Uterus (tissue), 4 donors: ENCODE measurements around the gene PTPRU. TPM values are rescaled to one million over a fixed set of nuclear protein-coding genes. Genes with fewer than 3 reads are reported as not detected.

Source experiments
- DNase-seq, 2 donors: peaks; one replicate each; pipeline ENCODE4 v3.0.0-alpha.2; 2019 to 2020
- H3K27ac ChIP-seq, 2 donors: fragments of 200-600 bp; sonication (generic); 1 replicate in 1 of 2; 2 replicates in 1 of 2; pipeline ENCODE4 v1.5.1; 2016 to 2018
- H3K27me3 ChIP-seq, 2 donors: fragments of 200-600 bp; sonication (generic); one replicate each; pipeline ENCODE4 v1.5.1; 2018 to 2019; ENCODE audit warnings: control low read depth in 1 of 2
- H3K36me3 ChIP-seq, 2 donors: fragments of 200-600 bp; sonication (generic); one replicate each; pipeline ENCODE4 v1.5.1; 2019; ENCODE audit warnings: control low read depth in 1 of 2
- H3K4me1 ChIP-seq, 2 donors: fragments of 200-600 bp; sonication (generic); one replicate each; pipeline ENCODE4 v1.5.1; 2018 to 2019; ENCODE audit warnings: control low read depth in 1 of 2
- H3K4me3 ChIP-seq, 2 donors: fragments of 200-600 bp; sonication (generic); 1 replicate in 1 of 2; 2 replicates in 1 of 2; pipeline ENCODE4 v1.5.1; 2018 to 2019; ENCODE audit warnings: mild to moderate bottlenecking in 1 of 2
- H3K9me3 ChIP-seq, 2 donors: fragments of 200-600 bp; sonication (generic); one replicate each; pipeline ENCODE4 v1.5.1; 2019; ENCODE audit warnings: control low read depth in 1 of 2
- CTCF ChIP-seq, 4 experiments: fragments of 200-600 bp in 2 of 4; fragments of 450-650 bp in 2 of 4; sonication (generic) in 2 of 4; IDR thresholded peaks; one replicate each; pipeline ENCODE4 v1.5.1; 2016 to 2019; ENCODE audit warnings: antibody characterized with exemption in 4 of 4, mild to moderate bottlenecking in 2 of 4, moderate library complexity in 1 of 4
- POLR2A ChIP-seq, 2 donors: fragments of 450-650 bp; IDR thresholded peaks; one replicate each; pipeline ENCODE4 v1.6.1; 2016; ENCODE audit warnings: antibody characterized with exemption in 2 of 2, mild to moderate bottlenecking in 1 of 2, moderate library complexity in 1 of 2
- intact Hi-C: fragments of 100-400 bp; cut with DNase I; formaldehyde crosslinking; loops from one replicate; pipeline ENCODE4 v1.15.1; 2023; ENCODE audit warnings: low total_unique reads
- total RNA-seq, 4 donors: library from RNA; depleted of rRNA in 3 of 4; stranded (reverse); fragments of >200 nt in 3 of 4; gene quantifications; one replicate each; pipeline versions ENCODE4 v1.1.0 to v1.2.4, GENCODE V29; 2014 to 2023
- donor health status: DM: yes; HTN: yes; CAD: no.

PTPRU gene
- total RNA-seq, 4 donors from 2014 or later: 9.5 to 48.2 (median 33.4) TPM

GRCh38 chr1:29195881-29196291 lies 40.4 kb upstream of the PTPRU start:
- no peak overlapping the region for H3K27ac ChIP-seq
- DNase-seq: no peak
- no peak overlapping the region for H3K4me3 ChIP-seq
- no peaks in the 10 kb centered on the region for H3K27me3 ChIP-seq
- no peak for TF ChIP-seq CTCF (IDR thresholded peaks at IDR 0.05)
- no peak for TF ChIP-seq POLR2A (IDR thresholded peaks at IDR 0.05)
- no peaks in the 10 kb centered on the region for H3K36me3 ChIP-seq
- no peaks in the 10 kb centered on the region for H3K4me1 ChIP-seq
- intact Hi-C loops: no loop called here
- no peaks in the 10 kb centered on the region for H3K9me3 ChIP-seq

GRCh38 chr1:29196863-29197589 lies 39.3 kb upstream of the PTPRU start:
- no peak overlapping the region for H3K27ac ChIP-seq
- no peaks in the 10 kb centered on the region for H3K36me3 ChIP-seq
- no peak for DNase-seq
- no peaks in the 10 kb centered on the region for H3K27me3 ChIP-seq
- no peak for TF ChIP-seq CTCF (IDR thresholded peaks at IDR 0.05)
- no peak for TF ChIP-seq POLR2A (IDR thresholded peaks at IDR 0.05)
- no peaks in the 10 kb centered on the region for H3K9me3 ChIP-seq
- peaks cover 0 to 2% of the 10 kb centered on the region in 2 donors for H3K4me1 ChIP-seq
- intact Hi-C loops: no loop called here
- no peak overlapping the region for H3K4me3 ChIP-seq

- H3K36me3 ChIP-seq: no peaks in the 10 kb centered on the region
- no peaks in the 10 kb centered on the region for H3K9me3 ChIP-seq
- TF ChIP-seq POLR2A (IDR thresholded peaks at IDR 0.05): no peak
- TF ChIP-seq CTCF (IDR thresholded peaks at IDR 0.05): peak in 1 of 4 experiments; percentile 11
- H3K27me3 ChIP-seq: no peaks in the 10 kb centered on the region
- H3K4me3 ChIP-seq: no peak overlapping the region
- intact Hi-C loops: no loop called here
- no peak overlapping the region for H3K27ac ChIP-seq
- peaks cover 0 to 5% of the 10 kb centered on the region in 2 donors for H3K4me1 ChIP-seq
- DNase-seq: no peak
Observed at GRCh38 chr1:29197590-29197924, 38.8 kb upstream of the PTPRU start.

- no peaks in the 10 kb centered on the region for H3K9me3 ChIP-seq
- no peak for DNase-seq
- no peak overlapping the region for H3K27ac ChIP-seq
- TF ChIP-seq POLR2A (IDR thresholded peaks at IDR 0.05) (no peak), CTCF (IDR thresholded peaks at IDR 0.05) (no peak)
- intact Hi-C loops: no loop called here
- H3K27me3 ChIP-seq: no peaks in the 10 kb centered on the region
- H3K4me1 ChIP-seq: peaks cover 0 to 5% of the 10 kb centered on the region in 2 donors
- H3K36me3 ChIP-seq: no peaks in the 10 kb centered on the region
- H3K4me3 ChIP-seq: no peak overlapping the region
Observed at GRCh38 chr1:29197993-29198392, 38.3 kb upstream of the PTPRU start.

GRCh38 chr1:29200906-29201594 lies 35.3 kb upstream of the PTPRU start:
- no peaks in the 10 kb centered on the region for H3K9me3 ChIP-seq
- no peak overlapping the region for H3K4me3 ChIP-seq
- TF ChIP-seq CTCF (IDR thresholded peaks at IDR 0.05): no peak
- no peak for TF ChIP-seq POLR2A (IDR thresholded peaks at IDR 0.05)
- no peak for DNase-seq
- no peaks in the 10 kb centered on the region for H3K36me3 ChIP-seq
- intact Hi-C loops: loop anchor here (5.0 kb wide), 1 partner anchor 319 kb away; no protein-coding TSS in a partner anchor
- no peaks in the 10 kb centered on the region for H3K27me3 ChIP-seq
- peaks cover 0 to 5% of the 10 kb centered on the region in 2 donors for H3K4me1 ChIP-seq
- peak overlapping the region in 1 of 2 donors; percentile 79 for H3K27ac ChIP-seq
